Panc1 (cell line): ENCODE data around the gene NCK1.

Experiments
- POLR2AphosphoS5 ChIP-seq: IDR thresholded peaks from 2 replicates; pipeline ENCODE4 v1.6.1; 2012; ENCODE audit warnings: mild to moderate bottlenecking, low read depth, low read length, moderate library complexity
- REST ChIP-seq, 2 experiments: IDR thresholded peaks; 2 replicates each; pipeline ENCODE4 v1.6.1; 2011 to 2012; ENCODE audit warnings: low read depth in 2 of 2, control low read depth in 1 of 2, low read length in 1 of 2, mild to moderate bottlenecking in 1 of 2, moderate library complexity in 1 of 2; ENCODE audit not compliant: insufficient read depth in 1 of 2
- TF ChIP-seq, protein P1 (sequence below): fragments of 450-650 bp; IDR thresholded peaks from 2 replicates; pipeline ENCODE4 v1.5.1; 2017; ENCODE audit warnings: mild to moderate bottlenecking

DNA sequence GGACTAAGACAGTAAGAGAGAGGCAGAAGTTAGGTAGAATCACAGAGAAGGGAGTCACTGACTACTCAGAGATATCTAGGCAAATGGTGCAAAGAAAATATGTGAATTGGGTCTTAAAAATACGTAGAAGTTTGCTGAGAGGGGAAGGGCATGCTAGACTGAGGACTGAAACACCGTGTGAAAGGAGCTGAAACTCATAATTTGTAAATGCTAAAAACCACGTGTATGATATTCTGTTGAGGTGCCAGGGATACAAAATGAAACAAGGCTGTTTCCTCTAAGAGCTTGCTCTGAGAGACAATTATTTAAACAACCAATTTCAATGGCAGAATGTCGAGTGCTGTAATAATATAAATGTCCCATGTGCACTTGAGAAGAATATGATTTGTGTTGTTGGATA lies 47.2 kb downstream of the NCK1 start:
- TF ChIP-seq, protein P1, sequence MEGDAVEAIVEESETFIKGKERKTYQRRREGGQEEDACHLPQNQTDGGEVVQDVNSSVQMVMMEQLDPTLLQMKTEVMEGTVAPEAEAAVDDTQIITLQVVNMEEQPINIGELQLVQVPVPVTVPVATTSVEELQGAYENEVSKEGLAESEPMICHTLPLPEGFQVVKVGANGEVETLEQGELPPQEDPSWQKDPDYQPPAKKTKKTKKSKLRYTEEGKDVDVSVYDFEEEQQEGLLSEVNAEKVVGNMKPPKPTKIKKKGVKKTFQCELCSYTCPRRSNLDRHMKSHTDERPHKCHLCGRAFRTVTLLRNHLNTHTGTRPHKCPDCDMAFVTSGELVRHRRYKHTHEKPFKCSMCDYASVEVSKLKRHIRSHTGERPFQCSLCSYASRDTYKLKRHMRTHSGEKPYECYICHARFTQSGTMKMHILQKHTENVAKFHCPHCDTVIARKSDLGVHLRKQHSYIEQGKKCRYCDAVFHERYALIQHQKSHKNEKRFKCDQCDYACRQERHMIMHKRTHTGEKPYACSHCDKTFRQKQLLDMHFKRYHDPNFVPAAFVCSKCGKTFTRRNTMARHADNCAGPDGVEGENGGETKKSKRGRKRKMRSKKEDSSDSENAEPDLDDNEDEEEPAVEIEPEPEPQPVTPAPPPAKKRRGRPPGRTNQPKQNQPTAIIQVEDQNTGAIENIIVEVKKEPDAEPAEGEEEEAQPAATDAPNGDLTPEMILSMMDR = no peak
- TF ChIP-seq REST (IDR thresholded peaks at IDR 0.05; ENCODE audit: insufficient read depth in 1 of 2, low read depth in 2 of 2, low read length in 1 of 2) (no peak), POLR2AphosphoS5 (no peak)
